IMR-90 (cell line): ENCODE data around the gene SLF1. TPM values are rescaled to one million over a fixed set of nuclear protein-coding genes. Genes with fewer than 3 reads are reported as not detected.

Experiments
- ATAC-seq: fragments of 200-7000 bp; cut with Tn5 transposase; 2 replicates; pipeline ENCODE4 v1.9.1; 2020; ENCODE audit warnings: low read depth, mild to moderate bottlenecking, moderate library complexity
- BruUV-seq: library from RNA; stranded (reverse); fragments of 400-500 nt; replicated peaks from 2 replicates; lab custom pipeline; 2021; lab: Mats Ljungman, UMichigan
- CTCF ChIA-PET: fragments of 300-600 bp; formaldehyde crosslinking; extraction: SDS; loops from one replicate; lab custom pipeline; 2021; ENCODE audit warnings: antibody characterized with exemption; lab: Yijun Ruan, JAX
- POLR2A ChIA-PET: fragments of 300-600 bp; sonication (Branson Sonifier 250); formaldehyde crosslinking; loops from one replicate; lab custom pipeline; 2022; ENCODE audit warnings: antibody characterized with exemption; ENCODE audit not compliant: unreplicated experiment; lab: Charles Lee
- DNase-seq: peaks from one replicate; pipeline ENCODE4 v3.0.0; 2013
- H2AFZ ChIP-seq: replicated peaks from 2 replicates; pipeline ENCODE3; 2013; ENCODE audit warnings: low read length, mild to moderate bottlenecking; ENCODE audit not compliant: poor library complexity
- H2AK5ac ChIP-seq: 2 replicates; pipeline ENCODE4 v1.6.1; 2013; ENCODE audit warnings: low read depth, low read length, inconsistent platforms
- H2AK9ac ChIP-seq: replicated peaks from 2 replicates; pipeline ENCODE3; 2013; ENCODE audit warnings: mild to moderate bottlenecking, low read depth, low read length, moderate library complexity; ENCODE audit not compliant: poor library complexity
- H2BK120ac ChIP-seq: 2 replicates; pipeline ENCODE4 v1.6.1; 2013; ENCODE audit warnings: low read depth, low read length, inconsistent platforms
- H2BK15ac ChIP-seq: 3 replicates; pipeline ENCODE4 v1.6.1; 2013; ENCODE audit warnings: low read depth, low read length, inconsistent platforms
- H2BK20ac ChIP-seq: 2 replicates; pipeline ENCODE4 v1.6.1; 2013; ENCODE audit warnings: low read depth, mild to moderate bottlenecking, inconsistent platforms, low read length, moderate library complexity
- H2BK5ac ChIP-seq: 2 replicates; pipeline ENCODE4 v1.6.1; 2013; ENCODE audit warnings: mild to moderate bottlenecking, low read depth, low read length, inconsistent platforms; ENCODE audit not compliant: poor library complexity, severe bottlenecking
- H3K14ac ChIP-seq: replicated peaks from 2 replicates; pipeline ENCODE4 v1.6.1; 2013; ENCODE audit warnings: low read depth, low read length, inconsistent platforms
- H3K18ac ChIP-seq: 2 replicates; pipeline ENCODE4 v1.6.1; 2013; ENCODE audit warnings: low read depth, low read length, control low read depth
- H3K23ac ChIP-seq: 2 replicates; pipeline ENCODE4 v1.6.1; 2013; ENCODE audit warnings: low read depth, low read length, inconsistent platforms
- H3K27ac ChIP-seq: 2 replicates; pipeline ENCODE4 v1.5.1; 2013; ENCODE audit warnings: mild to moderate bottlenecking, control low read depth, low read length; ENCODE audit not compliant: insufficient read depth
- H3K27me3 ChIP-seq: 2 replicates; pipeline ENCODE4 v1.6.1; 2013; ENCODE audit warnings: low read length; ENCODE audit not compliant: control insufficient read depth, insufficient read depth
- H3K36me3 ChIP-seq: 2 replicates; pipeline ENCODE4 v1.6.1; 2013; ENCODE audit warnings: low read length, mixed read lengths; ENCODE audit not compliant: control insufficient read depth, insufficient read depth
- H3K4ac ChIP-seq: 2 replicates; pipeline ENCODE4 v1.6.1; 2013; ENCODE audit warnings: low read depth, low read length, inconsistent platforms
- H3K4me1 ChIP-seq: 2 replicates; pipeline ENCODE4 v1.6.1; 2013; ENCODE audit warnings: low read length, mixed read lengths; ENCODE audit not compliant: control insufficient read depth, insufficient read depth
- H3K4me2 ChIP-seq: 2 replicates; pipeline ENCODE4 v1.6.1; 2013; ENCODE audit warnings: low read depth, mild to moderate bottlenecking, control low read depth, low read length, moderate library complexity
- H3K4me3 ChIP-seq: 2 replicates; pipeline ENCODE4 v1.5.1; 2013; ENCODE audit warnings: low read depth, mild to moderate bottlenecking, control low read depth, low read length, moderate library complexity; ENCODE audit not compliant: insufficient read depth
- H3K56ac ChIP-seq: 2 replicates; pipeline ENCODE4 v1.6.1; 2013; ENCODE audit warnings: low read length, inconsistent platforms; ENCODE audit not compliant: insufficient read depth; ENCODE audit errors: extremely low read depth
- H3K79me1 ChIP-seq, 2 experiments: 2 replicates each; pipeline ENCODE4 v1.6.1; 2013; ENCODE audit warnings: low read length in 2 of 2, inconsistent platforms in 1 of 2, low read depth in 1 of 2
- H3K9ac ChIP-seq: 2 replicates; pipeline ENCODE4 v1.6.1; 2013; ENCODE audit warnings: low read depth, low read length, control low read depth
- H3K9me1 ChIP-seq: 2 replicates; pipeline ENCODE4 v1.6.1; 2013; ENCODE audit warnings: low read length, inconsistent platforms; ENCODE audit not compliant: insufficient read depth
- H3K9me3 ChIP-seq: 2 replicates; pipeline ENCODE4 v1.6.1; 2013; ENCODE audit warnings: low read length; ENCODE audit not compliant: control insufficient read depth, insufficient read depth
- H4K20me1 ChIP-seq: 2 replicates; pipeline ENCODE4 v1.6.1; 2013; ENCODE audit warnings: low read length, inconsistent platforms; ENCODE audit not compliant: insufficient read depth
- H4K5ac ChIP-seq: 2 replicates; pipeline ENCODE4 v1.6.1; 2013; ENCODE audit warnings: mild to moderate bottlenecking, low read depth, low read length, control low read depth
- H4K8ac ChIP-seq, 2 experiments: 2 replicates each; pipeline ENCODE4 v1.6.1; 2013; ENCODE audit warnings: low read depth in 2 of 2, low read length in 2 of 2, control low read depth in 1 of 2, inconsistent platforms in 1 of 2
- H4K91ac ChIP-seq: 2 replicates; pipeline ENCODE4 v1.6.1; 2013; ENCODE audit warnings: low read depth, low read length, inconsistent platforms; ENCODE audit not compliant: insufficient read depth
- BHLHE40 ChIP-seq: fragments of 150-350 bp; IDR thresholded peaks from 2 replicates; pipeline ENCODE4 v1.6.1; 2016; ENCODE audit warnings: mild to moderate bottlenecking, low read depth, low read length
- CEBPB ChIP-seq: IDR thresholded peaks from 2 replicates; pipeline ENCODE4 v1.6.1; 2012; ENCODE audit warnings: low read depth, low read length, improper control_type of control experiment
- FOS ChIP-seq: fragments of 150-350 bp; IDR thresholded peaks from 2 replicates; pipeline ENCODE4 v1.6.1; 2016; ENCODE audit warnings: low read depth, low read length
- MAZ ChIP-seq: IDR thresholded peaks from 2 replicates; pipeline ENCODE4 v1.6.1; 2012; ENCODE audit warnings: low read depth, mild to moderate bottlenecking, low read length, improper control_type of control experiment, moderate library complexity, borderline replicate concordance
- MXI1 ChIP-seq: IDR thresholded peaks from 2 replicates; pipeline ENCODE4 v1.6.1; 2012; ENCODE audit warnings: low read depth, mild to moderate bottlenecking, low read length, moderate library complexity, borderline replicate concordance
- POLR2A ChIP-seq: IDR thresholded peaks from 2 replicates; pipeline ENCODE4 v1.6.1; 2012; ENCODE audit warnings: mild to moderate bottlenecking, low read depth, low read length
- dilution Hi-C: fragments of 300-500 bp; cut with HindIII; formaldehyde crosslinking; loops from one replicate; pipeline ENCODE4 v1.14.3; 2018; ENCODE audit warnings: low sequenced_read_pairs; ENCODE audit not compliant: unreplicated experiment
- in situ Hi-C: fragments of 300-500 bp; cut with MboI; formaldehyde crosslinking; loops from 3 replicates; pipeline ENCODE4 v1.14.3; 2019; ENCODE audit warnings: low sequenced_read_pairs, inconsistent platforms, mixed read lengths
- intact Hi-C: fragments of 100-400 bp; cut with micrococcal nuclease; formaldehyde crosslinking; loops from 2 replicates; pipeline ENCODE4 v1.10.0; 2022
- polyA plus RNA-seq, 3 experiments: library from polyadenylated mRNA; depleted of rRNA; stranded (reverse); fragments of >200 nt; gene quantifications; 2 replicates each; pipeline ENCODE4 v1.2.3, GENCODE V29; 2012; ENCODE audit warnings: low replicate concordance in 1 of 3
- total RNA-seq: library from RNA; depleted of rRNA; stranded (reverse); fragments of >200 nt; gene quantifications from 2 replicates; pipeline ENCODE4 v1.2.3, GENCODE V29; 2012

Gene SLF1
- total and polyA plus RNA-seq, 2 of the 4 experiments (the other 2 are of a cell fraction), result 1.9 to 3.4 TPM

DNA sequence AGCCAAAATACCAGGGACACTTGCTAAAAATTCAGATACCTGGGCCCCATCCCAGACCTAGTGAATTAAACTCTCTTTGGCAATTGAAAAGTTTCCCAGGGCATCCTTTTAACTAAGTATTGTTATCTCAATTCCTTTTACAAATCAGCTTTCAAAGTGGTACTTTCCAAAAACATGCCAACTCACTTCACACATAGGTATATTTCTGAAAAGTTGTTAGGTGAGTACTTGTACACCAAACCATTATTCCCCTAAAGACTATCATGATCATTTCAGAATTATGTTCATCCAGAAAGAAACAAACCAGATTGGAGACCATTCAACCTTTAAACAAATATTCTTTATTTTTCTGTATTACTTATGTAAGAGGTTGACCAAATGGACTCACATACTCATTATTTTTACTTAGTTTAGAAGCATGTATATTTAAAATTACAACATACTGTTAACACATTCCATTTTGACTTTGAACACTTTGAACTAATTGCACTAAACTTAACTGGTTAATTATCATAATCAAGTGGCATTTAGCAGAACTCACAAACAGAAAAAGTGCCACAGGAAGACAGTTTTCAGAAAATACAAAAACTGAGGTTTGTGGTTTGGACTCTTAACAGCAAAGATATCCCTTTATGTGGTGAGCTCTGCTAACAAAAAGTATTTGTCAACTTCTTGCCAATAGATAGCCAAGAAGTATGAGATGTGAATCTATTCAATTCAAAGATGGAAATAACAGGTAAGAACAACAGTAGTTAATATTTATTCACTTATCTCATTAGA lies 40.8 kb upstream of the SLF1 start:
- no peak overlapping the region for H2AK9ac ChIP-seq
- no peak overlapping the region for H4K5ac ChIP-seq
- H3K4me3 ChIP-seq, result no peak overlapping the region
- H3K36me3 ChIP-seq, result no peaks in the 10 kb centered on the region
- H4K91ac ChIP-seq, result no peak overlapping the region
- no peak for DNase-seq
- H2AK5ac ChIP-seq, result no peak overlapping the region
- POLR2A ChIA-PET, result no interaction called here
- dilution Hi-C loops, result no loop called here
- CTCF ChIA-PET, result interaction anchor here (0.5 kb wide), 1 partner anchor 44 kb away, joined by 3 read pairs; no protein-coding TSS in a partner anchor
- H3K4me2 ChIP-seq, result no peak overlapping the region
- H3K23ac ChIP-seq, result no peak overlapping the region
- in situ Hi-C loops, result no loop called here
- H3K4ac ChIP-seq, result no peak overlapping the region
- H3K9me1 ChIP-seq, result no peaks in the 10 kb centered on the region
- no peak overlapping the region for H3K9ac ChIP-seq
- no peak overlapping the region for H3K56ac ChIP-seq
- intact Hi-C loops, result no loop called here
- BruUV-seq, result no TSS peak
- H3K14ac ChIP-seq, result no peak overlapping the region
- H2BK20ac ChIP-seq, result no peak overlapping the region
- TF ChIP-seq FOS (no peak), BHLHE40 (no peak), MXI1 (no peak), CEBPB (no peak), MAZ (no peak), POLR2A (no peak)
- H3K9me3 ChIP-seq, result no peaks in the 10 kb centered on the region
- H2BK5ac ChIP-seq, result no peak overlapping the region
- H4K8ac ChIP-seq, result no peak overlapping the region
- no peak overlapping the region for H2BK120ac ChIP-seq
- H3K27me3 ChIP-seq, result no peaks in the 10 kb centered on the region
- no peak overlapping the region for H3K27ac ChIP-seq
- H2BK15ac ChIP-seq, result no peak overlapping the region
- H3K79me1 ChIP-seq, result no peaks in the 10 kb centered on the region
- ATAC-seq, result no peak
- H3K18ac ChIP-seq, result no peak overlapping the region
- H4K20me1 ChIP-seq, result no peaks in the 10 kb centered on the region
- no peak overlapping the region for H2AFZ ChIP-seq
- no peaks in the 10 kb centered on the region for H3K4me1 ChIP-seq
